Measurements from ENCODE around the gene GLIS1.

DNA sequence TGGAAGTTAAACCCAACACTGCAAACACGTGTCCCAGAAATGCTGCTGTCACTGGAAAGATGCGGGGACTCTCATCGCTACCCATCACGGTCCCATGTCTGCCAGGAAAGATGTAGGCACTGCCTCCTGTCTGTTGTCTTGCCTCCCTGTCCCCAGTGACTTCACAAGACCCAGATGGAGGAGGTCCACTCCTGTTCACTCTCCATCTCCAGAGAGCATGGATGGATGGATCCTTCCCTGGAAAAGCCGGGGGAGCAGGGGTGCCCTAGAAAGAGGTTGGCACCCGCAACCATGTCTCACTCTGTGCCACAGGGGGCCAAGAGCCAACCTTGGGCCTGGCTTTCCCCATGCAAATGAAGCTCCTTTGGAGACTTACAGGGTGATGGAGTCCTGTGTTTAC lies 135.5 kb downstream of the GLIS1 start:
- TF ChIP-seq, protein P1, sequence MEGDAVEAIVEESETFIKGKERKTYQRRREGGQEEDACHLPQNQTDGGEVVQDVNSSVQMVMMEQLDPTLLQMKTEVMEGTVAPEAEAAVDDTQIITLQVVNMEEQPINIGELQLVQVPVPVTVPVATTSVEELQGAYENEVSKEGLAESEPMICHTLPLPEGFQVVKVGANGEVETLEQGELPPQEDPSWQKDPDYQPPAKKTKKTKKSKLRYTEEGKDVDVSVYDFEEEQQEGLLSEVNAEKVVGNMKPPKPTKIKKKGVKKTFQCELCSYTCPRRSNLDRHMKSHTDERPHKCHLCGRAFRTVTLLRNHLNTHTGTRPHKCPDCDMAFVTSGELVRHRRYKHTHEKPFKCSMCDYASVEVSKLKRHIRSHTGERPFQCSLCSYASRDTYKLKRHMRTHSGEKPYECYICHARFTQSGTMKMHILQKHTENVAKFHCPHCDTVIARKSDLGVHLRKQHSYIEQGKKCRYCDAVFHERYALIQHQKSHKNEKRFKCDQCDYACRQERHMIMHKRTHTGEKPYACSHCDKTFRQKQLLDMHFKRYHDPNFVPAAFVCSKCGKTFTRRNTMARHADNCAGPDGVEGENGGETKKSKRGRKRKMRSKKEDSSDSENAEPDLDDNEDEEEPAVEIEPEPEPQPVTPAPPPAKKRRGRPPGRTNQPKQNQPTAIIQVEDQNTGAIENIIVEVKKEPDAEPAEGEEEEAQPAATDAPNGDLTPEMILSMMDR (conservative IDR thresholded peaks at IDR 0.05 in 1 of 2, IDR thresholded peaks at IDR 0.05 in 1 of 2; ENCODE audit: extremely low read depth in 1 of 2, insufficient read depth in 1 of 2, low read depth in 1 of 2, low read length in 2 of 2) = no peak
- no peak for TF ChIP-seq EZH2 (IDR thresholded peaks at IDR 0.05; ENCODE audit: borderline replicate concordance, low read length)

Measured in mammary epithelial cell (primary cell).